Astrocyte (in vitro differentiated cells and primary cell): Measurements from ENCODE around the gene GPHN. TPM values are rescaled to one million over a fixed set of nuclear protein-coding genes. Genes with fewer than 3 reads are reported as not detected.

Experiments
- DNase-seq: peaks from one replicate; pipeline ENCODE4 v3.0.0-alpha.2; 2010; ENCODE audit warnings: low read depth
- FAIRE-seq: peaks from 2 replicates; lab custom pipeline; 2011; peaks lifted over from hg19 to GRCh38; lab: Jason Lieb, UNC
- H2AFZ ChIP-seq: 2 replicates; pipeline ENCODE4 v1.6.0; 2012; ENCODE audit warnings: low read depth, low read length, inconsistent platforms
- H3K27ac ChIP-seq: 2 replicates; pipeline ENCODE4 v1.5.1; 2011; ENCODE audit warnings: low read depth, low read length, inconsistent platforms
- H3K27me3 ChIP-seq: 2 replicates; pipeline ENCODE4 v1.6.0; 2011; ENCODE audit warnings: low read length, inconsistent platforms; ENCODE audit not compliant: insufficient read depth
- H3K36me3 ChIP-seq: 2 replicates; pipeline ENCODE4 v1.5.1; 2011; ENCODE audit warnings: low read length, inconsistent platforms; ENCODE audit not compliant: insufficient read depth
- H3K4me1 ChIP-seq: 2 replicates; pipeline ENCODE4 v1.5.1; 2011; ENCODE audit warnings: low read length, inconsistent platforms; ENCODE audit not compliant: insufficient read depth
- H3K4me2 ChIP-seq: 2 replicates; pipeline ENCODE4 v1.6.0; 2012; ENCODE audit warnings: low read length, inconsistent platforms
- H3K4me3 ChIP-seq: 2 replicates; pipeline ENCODE4 v1.5.1; 2011; ENCODE audit warnings: low read depth, mild to moderate bottlenecking, low read length, inconsistent platforms; ENCODE audit not compliant: insufficient read depth
- H3K79me2 ChIP-seq: 2 replicates; pipeline ENCODE4 v1.6.0; 2012; ENCODE audit warnings: mild to moderate bottlenecking, low read length, inconsistent platforms; ENCODE audit not compliant: insufficient read depth
- H3K9ac ChIP-seq: 2 replicates; pipeline ENCODE4 v1.6.0; 2012; ENCODE audit warnings: mild to moderate bottlenecking, low read length, inconsistent platforms
- H3K9me3 ChIP-seq: 2 replicates; pipeline ENCODE4 v1.5.1; 2012; ENCODE audit warnings: low read depth, mild to moderate bottlenecking, low read length, inconsistent platforms; ENCODE audit not compliant: insufficient read depth
- H4K20me1 ChIP-seq: 2 replicates; pipeline ENCODE4 v1.6.0; 2012; ENCODE audit warnings: low read length, inconsistent platforms; ENCODE audit not compliant: insufficient read depth
- H3K27ac Mint-ChIP-seq: one replicate; pipeline ENCODE4 v1.8.0; 2021; ENCODE audit warnings: mild to moderate bottlenecking, mixed read lengths; ENCODE audit not compliant: unreplicated experiment
- H3K27me3 Mint-ChIP-seq: one replicate; pipeline ENCODE4 v1.8.0; 2021; ENCODE audit warnings: low read depth, mixed read lengths; ENCODE audit not compliant: unreplicated experiment
- H3K36me3 Mint-ChIP-seq: one replicate; pipeline ENCODE4 v1.8.0; 2021; ENCODE audit warnings: low read depth, mixed read lengths; ENCODE audit not compliant: unreplicated experiment
- H3K4me1 Mint-ChIP-seq: one replicate; pipeline ENCODE4 v1.8.0; 2021; ENCODE audit warnings: low read depth, mixed read lengths; ENCODE audit not compliant: unreplicated experiment
- H3K4me3 Mint-ChIP-seq: one replicate; pipeline ENCODE4 v1.8.0; 2021; ENCODE audit warnings: mild to moderate bottlenecking, moderate library complexity, mixed read lengths; ENCODE audit not compliant: unreplicated experiment
- H3K9me3 Mint-ChIP-seq: one replicate; pipeline ENCODE4 v1.8.0; 2021; ENCODE audit warnings: mild to moderate bottlenecking, mixed read lengths; ENCODE audit not compliant: unreplicated experiment
- EZH2 ChIP-seq: IDR thresholded peaks from 2 replicates; pipeline ENCODE4 v1.6.1; 2012; ENCODE audit warnings: mild to moderate bottlenecking, low read length, inconsistent platforms; ENCODE audit not compliant: insufficient read depth
- total RNA-seq: library from RNA; stranded (reverse); gene quantifications from 2 replicates; pipeline ENCODE4 v1.2.1, GENCODE V29; 2021
- TF ChIP-seq, protein P1 (sequence below): IDR thresholded peaks from 2 replicates; pipeline ENCODE4 v1.5.1; 2011; ENCODE audit warnings: low read depth, mild to moderate bottlenecking, inconsistent platforms, low read length, moderate library complexity; ENCODE audit not compliant: insufficient read depth

Gene GPHN
- total RNA-seq, 1 donor from 2014 or later = 6.9 TPM

GRCh38 chr14:66972469-66972868, 464.5 kb downstream of the GPHN start:
- no peak overlapping the region for H2AFZ ChIP-seq
- TF ChIP-seq EZH2 = no peak
- TF ChIP-seq, protein P1, sequence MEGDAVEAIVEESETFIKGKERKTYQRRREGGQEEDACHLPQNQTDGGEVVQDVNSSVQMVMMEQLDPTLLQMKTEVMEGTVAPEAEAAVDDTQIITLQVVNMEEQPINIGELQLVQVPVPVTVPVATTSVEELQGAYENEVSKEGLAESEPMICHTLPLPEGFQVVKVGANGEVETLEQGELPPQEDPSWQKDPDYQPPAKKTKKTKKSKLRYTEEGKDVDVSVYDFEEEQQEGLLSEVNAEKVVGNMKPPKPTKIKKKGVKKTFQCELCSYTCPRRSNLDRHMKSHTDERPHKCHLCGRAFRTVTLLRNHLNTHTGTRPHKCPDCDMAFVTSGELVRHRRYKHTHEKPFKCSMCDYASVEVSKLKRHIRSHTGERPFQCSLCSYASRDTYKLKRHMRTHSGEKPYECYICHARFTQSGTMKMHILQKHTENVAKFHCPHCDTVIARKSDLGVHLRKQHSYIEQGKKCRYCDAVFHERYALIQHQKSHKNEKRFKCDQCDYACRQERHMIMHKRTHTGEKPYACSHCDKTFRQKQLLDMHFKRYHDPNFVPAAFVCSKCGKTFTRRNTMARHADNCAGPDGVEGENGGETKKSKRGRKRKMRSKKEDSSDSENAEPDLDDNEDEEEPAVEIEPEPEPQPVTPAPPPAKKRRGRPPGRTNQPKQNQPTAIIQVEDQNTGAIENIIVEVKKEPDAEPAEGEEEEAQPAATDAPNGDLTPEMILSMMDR = no peak
- H3K36me3 ChIP-seq = no peaks in the 10 kb centered on the region
- FAIRE-seq (no peak), DNase-seq (no peak)
- H4K20me1 ChIP-seq = no peaks in the 10 kb centered on the region
- Mint-ChIP-seq H3K36me3 (no peaks in the 10 kb centered on the region), H3K9me3 (no peaks in the 10 kb centered on the region), H3K27me3 (no peaks in the 10 kb centered on the region), H3K27ac (no peak overlapping the region), H3K4me3 (no peak overlapping the region), H3K4me1 (peaks cover 5% of the 10 kb centered on the region)
- H3K79me2 ChIP-seq = no peaks in the 10 kb centered on the region
- H3K9me3 ChIP-seq = no peaks in the 10 kb centered on the region
- no peak overlapping the region for H3K27ac ChIP-seq
- no peaks in the 10 kb centered on the region for H3K27me3 ChIP-seq
- no peak overlapping the region for H3K4me2 ChIP-seq
- no peaks in the 10 kb centered on the region for H3K4me1 ChIP-seq
- H3K4me3 ChIP-seq = no peak overlapping the region
- H3K9ac ChIP-seq = no peak overlapping the region

DNA sequence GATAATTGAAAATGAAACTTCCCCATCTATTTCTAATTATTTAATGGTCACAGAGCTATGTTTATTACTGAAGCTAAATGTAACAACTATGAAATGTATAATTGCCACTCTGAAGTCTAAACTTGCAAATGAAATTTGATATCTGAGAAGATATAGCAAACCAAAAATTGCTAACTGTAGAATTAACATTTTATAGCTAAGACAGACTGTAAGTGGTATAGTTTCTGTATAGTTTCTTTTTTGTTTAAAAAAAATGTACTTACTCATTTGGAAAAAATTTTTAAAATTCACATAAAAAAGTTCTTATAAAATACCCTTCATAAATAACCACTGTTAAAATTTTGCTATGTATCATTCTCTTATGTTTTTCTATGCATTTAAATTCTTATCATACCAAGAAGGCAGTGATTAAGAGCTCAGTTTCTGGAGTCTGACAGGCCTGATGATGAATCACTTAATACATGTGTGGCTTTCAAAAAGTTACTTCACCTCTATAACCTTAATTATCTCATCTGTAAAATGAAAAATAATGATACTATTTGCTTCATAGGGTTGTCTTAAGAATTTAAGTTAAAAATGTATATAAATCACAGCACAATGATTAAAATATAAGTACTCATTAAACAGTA, 466.6 kb downstream of the GPHN start:
- no peaks in the 10 kb centered on the region for H3K36me3 ChIP-seq
- no peaks in the 10 kb centered on the region for H3K4me1 ChIP-seq
- H2AFZ ChIP-seq = no peak overlapping the region
- no peak overlapping the region for H3K4me3 ChIP-seq
- no peak overlapping the region for H3K4me2 ChIP-seq
- H3K79me2 ChIP-seq = no peaks in the 10 kb centered on the region
- Mint-ChIP-seq H3K36me3 (no peaks in the 10 kb centered on the region), H3K9me3 (no peaks in the 10 kb centered on the region), H3K4me1 (peaks cover 5% of the 10 kb centered on the region), H3K27ac (no peak overlapping the region), H3K4me3 (no peak overlapping the region), H3K27me3 (no peaks in the 10 kb centered on the region)
- no peak for TF ChIP-seq EZH2
- TF ChIP-seq, protein P1 = no peak
- no peaks in the 10 kb centered on the region for H3K27me3 ChIP-seq
- FAIRE-seq = no peak
- no peak overlapping the region for H3K27ac ChIP-seq
- no peaks in the 10 kb centered on the region for H3K9me3 ChIP-seq
- peak; percentile 48 for DNase-seq
- no peak overlapping the region for H3K9ac ChIP-seq
- no peaks in the 10 kb centered on the region for H4K20me1 ChIP-seq

DNA sequence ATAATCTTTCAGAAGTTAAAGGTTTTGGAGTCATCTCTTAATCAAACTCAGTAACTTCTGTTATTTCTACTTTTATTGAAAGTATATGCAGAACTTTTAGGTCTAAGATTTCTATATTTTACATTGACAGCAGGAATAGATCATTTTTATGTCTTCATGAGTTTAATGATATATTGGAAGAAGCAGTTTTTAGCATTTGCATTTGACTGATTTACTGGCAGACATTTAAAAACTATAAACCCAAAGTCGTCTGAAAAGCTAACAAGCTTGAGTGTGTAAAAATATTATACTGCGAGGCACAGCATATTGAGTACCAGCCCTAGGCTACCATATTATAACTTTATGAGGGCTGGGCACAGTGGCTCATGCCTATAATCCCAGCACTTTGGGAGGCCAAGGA, 467.3 kb downstream of the GPHN start:
- H3K27me3 ChIP-seq = no peaks in the 10 kb centered on the region
- H3K4me2 ChIP-seq = no peak overlapping the region
- no peak overlapping the region for H2AFZ ChIP-seq
- H4K20me1 ChIP-seq = no peaks in the 10 kb centered on the region
- no peaks in the 10 kb centered on the region for H3K4me1 ChIP-seq
- no peak overlapping the region for H3K4me3 ChIP-seq
- H3K9me3 ChIP-seq = no peaks in the 10 kb centered on the region
- no peak for FAIRE-seq
- no peaks in the 10 kb centered on the region for H3K79me2 ChIP-seq
- Mint-ChIP-seq H3K27ac (peak overlapping the region; percentile 34), H3K4me1 (peaks cover 5% of the 10 kb centered on the region), H3K4me3 (no peak overlapping the region), H3K27me3 (no peaks in the 10 kb centered on the region), H3K36me3 (no peaks in the 10 kb centered on the region), H3K9me3 (no peaks in the 10 kb centered on the region)
- no peaks in the 10 kb centered on the region for H3K36me3 ChIP-seq
- H3K9ac ChIP-seq = no peak overlapping the region
- no peak for DNase-seq
- TF ChIP-seq EZH2 = no peak
- TF ChIP-seq, protein P1 = no peak
- H3K27ac ChIP-seq = no peak overlapping the region
